OCI-LY3 (cell line): ENCODE measurements around the gene MAD1L1.

Source experiments
- H2AFZ ChIP-seq: fragments of 200-600, 300-600 bp; shearing (Covaris generic); 2 replicates; pipeline ENCODE4 v1.6.0; 2014; ENCODE audit warnings: antibody characterized with exemption, low read depth, low read length
- H3K27ac ChIP-seq: fragments of 200-600, 300-600 bp; sonication (generic); 2 replicates; pipeline ENCODE4 v1.5.1; 2014; ENCODE audit warnings: mild to moderate bottlenecking, low read length, moderate library complexity, mixed read lengths
- H3K27me3 ChIP-seq: fragments of 200-600, 300-600 bp; sonication (generic); 2 replicates; pipeline ENCODE4 v1.6.1; 2014; ENCODE audit warnings: low read depth, low read length, mixed read lengths
- H3K36me3 ChIP-seq: fragments of 200-600, 300-600 bp; sonication (generic); replicated peaks from 2 replicates; pipeline ENCODE3; 2014; ENCODE audit warnings: low read depth, low read length, mixed read lengths
- H3K4me1 ChIP-seq: fragments of 300-600, 200-600 bp; sonication (generic); 2 replicates; pipeline ENCODE4 v1.6.1; 2014; ENCODE audit warnings: low read length, mixed read lengths
- H3K4me2 ChIP-seq: fragments of 200-600, 300-600 bp; sonication (generic); 2 replicates; pipeline ENCODE4 v1.6.1; 2014; ENCODE audit warnings: low read length, mixed read lengths
- H3K4me3 ChIP-seq: fragments of 300-600, 200-600 bp; sonication (generic); 2 replicates; pipeline ENCODE4 v1.5.1; 2014; ENCODE audit warnings: antibody characterized with exemption, mild to moderate bottlenecking, low read length, moderate library complexity
- H3K79me2 ChIP-seq: fragments of 300-600, 200-600 bp; shearing (Covaris generic); 2 replicates; pipeline ENCODE4 v1.6.1; 2014; ENCODE audit warnings: mild to moderate bottlenecking, low read length, mixed read lengths
- H3K9ac ChIP-seq: fragments of 300-600, 200-600 bp; shearing (Covaris generic); 2 replicates; pipeline ENCODE4 v1.6.0; 2014; ENCODE audit warnings: mild to moderate bottlenecking, low read length, moderate library complexity
- H3K9me3 ChIP-seq: fragments of 200-600, 300-600 bp; shearing (Covaris generic); 2 replicates; pipeline ENCODE4 v1.6.1; 2014; ENCODE audit warnings: low read length, mixed read lengths; ENCODE audit not compliant: insufficient read depth
- H4K20me1 ChIP-seq: fragments of 200-600, 300-600 bp; sonication (generic); 2 replicates; pipeline ENCODE4 v1.6.1; 2016; ENCODE audit warnings: low read length, mixed read lengths; ENCODE audit not compliant: insufficient read depth
- CTCF ChIP-seq: fragments of 200-600, 300-600 bp; sonication (generic); IDR thresholded peaks from 2 replicates; pipeline ENCODE4 v1.5.1; 2014; ENCODE audit warnings: antibody characterized with exemption, low read length, low read depth
- EZH2phosphoT487 ChIP-seq: fragments of 200-600 bp; shearing (Covaris generic); IDR thresholded peaks from 2 replicates; pipeline ENCODE4 v1.6.1; 2018; ENCODE audit warnings: antibody characterized with exemption, mixed run types, low read depth

The MAD1L1 gene

GRCh38 chr7:1909476-1909875, 323.3 kb downstream of the MAD1L1 start:
- H3K4me3 ChIP-seq, result no peak overlapping the region
- no peaks in the 10 kb centered on the region for H3K79me2 ChIP-seq
- H3K4me1 ChIP-seq, result no peaks in the 10 kb centered on the region
- TF ChIP-seq EZH2phosphoT487 (no peak), CTCF (no peak)
- H3K9me3 ChIP-seq, result no peaks in the 10 kb centered on the region
- no peak overlapping the region for H2AFZ ChIP-seq
- H3K27me3 ChIP-seq, result no peaks in the 10 kb centered on the region
- H4K20me1 ChIP-seq, result no peaks in the 10 kb centered on the region
- H3K4me2 ChIP-seq, result no peak overlapping the region
- H3K9ac ChIP-seq, result no peak overlapping the region
- H3K27ac ChIP-seq, result no peak overlapping the region
- no peaks in the 10 kb centered on the region for H3K36me3 ChIP-seq

GRCh38 chr7:1908823-1909420, 323.8 kb downstream of the MAD1L1 start:
- Histone ChIP-seq H3K79me2 (no peaks in the 10 kb centered on the region), H2AFZ (no peak overlapping the region), H3K36me3 (no peaks in the 10 kb centered on the region), H4K20me1 (no peaks in the 10 kb centered on the region), H3K4me3 (no peak overlapping the region), H3K9me3 (no peaks in the 10 kb centered on the region), H3K9ac (no peak overlapping the region), H3K27ac (no peak overlapping the region), H3K27me3 (no peaks in the 10 kb centered on the region), H3K4me2 (no peak overlapping the region), H3K4me1 (no peaks in the 10 kb centered on the region)
- TF ChIP-seq EZH2phosphoT487 (no peak), CTCF (no peak)

GRCh38 chr7:1907751-1908365, 324.9 kb downstream of the MAD1L1 start:
- TF ChIP-seq CTCF (no peak), EZH2phosphoT487 (no peak)
- no peaks in the 10 kb centered on the region for H4K20me1 ChIP-seq
- H3K79me2 ChIP-seq, result no peaks in the 10 kb centered on the region
- H3K4me3 ChIP-seq, result no peak overlapping the region
- no peaks in the 10 kb centered on the region for H3K4me1 ChIP-seq
- H2AFZ ChIP-seq, result no peak overlapping the region
- no peaks in the 10 kb centered on the region for H3K27me3 ChIP-seq
- H3K36me3 ChIP-seq, result no peaks in the 10 kb centered on the region
- no peak overlapping the region for H3K27ac ChIP-seq
- H3K4me2 ChIP-seq, result no peak overlapping the region
- H3K9me3 ChIP-seq, result no peaks in the 10 kb centered on the region
- no peak overlapping the region for H3K9ac ChIP-seq

- Histone ChIP-seq H3K4me3 (no peak overlapping the region), H4K20me1 (no peaks in the 10 kb centered on the region), H3K27ac (no peak overlapping the region), H3K79me2 (no peaks in the 10 kb centered on the region), H2AFZ (no peak overlapping the region), H3K27me3 (no peaks in the 10 kb centered on the region), H3K9ac (no peak overlapping the region), H3K36me3 (no peaks in the 10 kb centered on the region), H3K4me2 (no peak overlapping the region), H3K4me1 (no peaks in the 10 kb centered on the region), H3K9me3 (no peaks in the 10 kb centered on the region)
- no peak for TF ChIP-seq EZH2phosphoT487
- TF ChIP-seq CTCF, result no peak
Measured at GRCh38 chr7:1906988-1907745, 325.6 kb downstream of the MAD1L1 start.
